HEK293 (cell line): ENCODE data around the gene HOXD10.

Source experiments
- HOXD13 ChIP-seq: sonication (generic); formaldehyde crosslinking; IDR thresholded peaks from 2 replicates; pipeline ENCODE4 v1.8.0; 2022; ENCODE audit warnings: missing genetic modification reagents, borderline replicate concordance
- KLF7 ChIP-seq: fragments of 450-650 bp; formaldehyde crosslinking; IDR thresholded peaks from 2 replicates; pipeline ENCODE4 v1.5.1; 2016; ENCODE audit warnings: missing biosample characterization, missing genetic modification characterization, borderline replicate concordance
- KLF8 ChIP-seq: fragments of 450-650 bp; formaldehyde crosslinking; IDR thresholded peaks from 2 replicates; pipeline ENCODE4 v1.5.1; 2016; ENCODE audit warnings: missing biosample characterization, missing genetic modification characterization
- KLF9 ChIP-seq: fragments of 450-650 bp; formaldehyde crosslinking; IDR thresholded peaks from 2 replicates; pipeline ENCODE4 v1.5.1; 2016; ENCODE audit warnings: missing biosample characterization, missing genetic modification characterization, low read depth
- SP7 ChIP-seq: fragments of 450-650 bp; formaldehyde crosslinking; IDR thresholded peaks from 2 replicates; pipeline ENCODE4 v1.5.1; 2016; ENCODE audit warnings: missing biosample characterization, missing genetic modification characterization
- ZBTB11 ChIP-seq: fragments of 450-650 bp; formaldehyde crosslinking; conservative IDR thresholded peaks from 2 replicates; pipeline ENCODE4 v1.5.1; 2016; ENCODE audit warnings: low read depth, missing biosample characterization, missing genetic modification characterization
- ZBTB20 ChIP-seq: fragments of 450-650 bp; formaldehyde crosslinking; IDR thresholded peaks from 2 replicates; pipeline ENCODE4 v1.5.1; 2016; ENCODE audit warnings: missing biosample characterization, missing genetic modification characterization
- ZBTB21 ChIP-seq: fragments of 450-650 bp; formaldehyde crosslinking; IDR thresholded peaks from 2 replicates; pipeline ENCODE4 v1.5.1; 2017; ENCODE audit warnings: missing biosample characterization, missing genetic modification characterization
- ZBTB49 ChIP-seq: fragments of 450-650 bp; formaldehyde crosslinking; IDR thresholded peaks from 2 replicates; pipeline ENCODE4 v1.5.1; 2016; ENCODE audit warnings: missing biosample characterization, missing genetic modification characterization, low read depth
- ZBTB8A ChIP-seq: fragments of 450-650 bp; formaldehyde crosslinking; IDR thresholded peaks from 2 replicates; pipeline ENCODE4 v1.5.1; 2016; ENCODE audit warnings: missing biosample characterization, missing genetic modification characterization
- ZEB2 ChIP-seq: fragments of 450-650 bp; formaldehyde crosslinking; IDR thresholded peaks from 2 replicates; pipeline ENCODE4 v1.5.1; 2016; ENCODE audit warnings: missing biosample characterization, missing genetic modification characterization
- ZFP69B ChIP-seq: fragments of 450-650 bp; formaldehyde crosslinking; IDR thresholded peaks from 2 replicates; pipeline ENCODE4 v1.5.1; 2016; ENCODE audit warnings: missing biosample characterization, missing genetic modification characterization
- ZNF146 ChIP-seq: fragments of 450-650 bp; formaldehyde crosslinking; IDR thresholded peaks from 2 replicates; pipeline ENCODE4 v1.5.1; 2016; ENCODE audit warnings: missing biosample characterization, missing genetic modification characterization
- ZNF155 ChIP-seq: fragments of 450-650 bp; formaldehyde crosslinking; IDR thresholded peaks from 2 replicates; pipeline ENCODE4 v1.5.1; 2016; ENCODE audit warnings: missing biosample characterization, missing genetic modification characterization
- ZNF239 ChIP-seq: fragments of 450-650 bp; formaldehyde crosslinking; IDR thresholded peaks from 2 replicates; pipeline ENCODE4 v1.5.1; 2016; ENCODE audit warnings: missing biosample characterization, missing genetic modification characterization
- ZNF24 ChIP-seq: fragments of 450-650 bp; formaldehyde crosslinking; IDR thresholded peaks from 2 replicates; pipeline ENCODE4 v1.5.1; 2016; ENCODE audit warnings: missing biosample characterization, missing genetic modification characterization
- ZNF302 ChIP-seq: fragments of 450-650 bp; formaldehyde crosslinking; IDR thresholded peaks from 2 replicates; pipeline ENCODE4 v1.5.1; 2016; ENCODE audit warnings: missing biosample characterization, missing genetic modification characterization, low read depth
- ZNF398 ChIP-seq: fragments of 450-650 bp; formaldehyde crosslinking; IDR thresholded peaks from 2 replicates; pipeline ENCODE4 v1.5.1; 2017; ENCODE audit warnings: missing biosample characterization, missing genetic modification characterization
- ZNF449 ChIP-seq: fragments of 450-650 bp; formaldehyde crosslinking; IDR thresholded peaks from 2 replicates; pipeline ENCODE4 v1.5.1; 2017; ENCODE audit warnings: missing biosample characterization, mild to moderate bottlenecking, missing genetic modification characterization, moderate library complexity
- ZNF513 ChIP-seq: fragments of 450-650 bp; IDR thresholded peaks from 2 replicates; pipeline ENCODE4 v1.5.1; 2018; ENCODE audit warnings: missing biosample characterization, missing genetic modification characterization
- ZNF610 ChIP-seq: fragments of 450-650 bp; formaldehyde crosslinking; IDR thresholded peaks from 2 replicates; pipeline ENCODE4 v1.5.1; 2016; ENCODE audit warnings: missing biosample characterization, missing genetic modification characterization, borderline replicate concordance
- ZNF629 ChIP-seq: fragments of 450-650 bp; formaldehyde crosslinking; IDR thresholded peaks from 2 replicates; pipeline ENCODE4 v1.5.1; 2017; ENCODE audit warnings: missing biosample characterization, missing genetic modification characterization
- ZNF645 ChIP-seq: fragments of 450-650 bp; formaldehyde crosslinking; IDR thresholded peaks from 2 replicates; pipeline ENCODE4; 2016; ENCODE audit warnings: missing biosample characterization, missing genetic modification characterization
- ZNF76 ChIP-seq: fragments of 450-650 bp; formaldehyde crosslinking; IDR thresholded peaks from 2 replicates; pipeline ENCODE4; 2016; ENCODE audit warnings: low read depth, missing biosample characterization, missing genetic modification characterization, borderline replicate concordance
- ZNF768 ChIP-seq: fragments of 450-650 bp; formaldehyde crosslinking; IDR thresholded peaks from 2 replicates; pipeline ENCODE4 v1.5.1; 2018; ENCODE audit warnings: missing biosample characterization, mild to moderate bottlenecking, missing genetic modification characterization
- ZNF785 ChIP-seq: fragments of 450-650 bp; formaldehyde crosslinking; IDR thresholded peaks from 2 replicates; pipeline ENCODE4 v1.5.1; 2016; ENCODE audit warnings: missing biosample characterization, missing genetic modification characterization
- ZSCAN16 ChIP-seq: fragments of 450-650 bp; formaldehyde crosslinking; IDR thresholded peaks from 2 replicates; pipeline ENCODE4 v1.5.1; 2016; ENCODE audit warnings: missing biosample characterization, missing genetic modification characterization
- ZSCAN23 ChIP-seq: fragments of 450-650 bp; formaldehyde crosslinking; IDR thresholded peaks from 2 replicates; pipeline ENCODE4 v1.5.1; 2016; ENCODE audit warnings: missing biosample characterization, missing genetic modification characterization

The HOXD10 gene

GRCh38 chr2:176128982-176129796 lies 12.6 kb downstream of the HOXD10 start, which contains the start of gene HOXD8 (continued):
- TF ChIP-seq KLF9 (peak; percentile 36; the same call in 1 of the 2 replicates), ZSCAN16 (no peak), KLF8 (peak; percentile 62; the same call in 1 of the 2 replicates), ZBTB8A (tag by site-specific recombination) (peak; percentile 95), ZNF24 (tag by site-specific recombination) (peak; percentile 65; the same call in 1 of the 2 replicates), HOXD13 (CRISPR knock-in tag) (no peak), ZNF398 (tag by site-specific recombination) (peak; percentile 75), ZNF785 (tag by site-specific recombination) (no peak), ZBTB49 (tag by site-specific recombination) (no peak), ZBTB20 (tag by site-specific recombination) (peak; percentile 80), ZSCAN23 (tag by site-specific recombination) (no peak), ZNF302 (tag by site-specific recombination) (no peak), ZEB2 (tag by site-specific recombination) (peak; percentile 94), ZNF610 (tag by site-specific recombination) (peak; percentile 51; the same call in 1 of the 2 replicates), ZBTB11 (tag by site-specific recombination) (peak; percentile 45; the same call in 1 of the 2 replicates), ZNF146 (tag by site-specific recombination) (peak; percentile 79), SP7 (tag by site-specific recombination) (peak; percentile 80), ZNF76 (tag by site-specific recombination) (peak; percentile 68), ZNF513 (tag by site-specific recombination) (peak; percentile 13; the same call in 1 of the 2 replicates), ZNF629 (tag by site-specific recombination) (peak; percentile 41), ZNF239 (tag by site-specific recombination) (no peak), ZBTB21 (0 out of 2 replicates have a peak, but pooled peaks have one; percentile 36), KLF7 (tag by site-specific recombination) (peak; percentile 79), ZNF645 (tag by site-specific recombination) (no peak), ZNF155 (no peak), ZNF449 (tag by site-specific recombination) (peak; percentile 35; the same call in 1 of the 2 replicates), ZFP69B (tag by site-specific recombination) (peak; percentile 99), ZNF768 (0 out of 2 replicates have a peak, but pooled peaks have one; percentile 14)
